ENCODE data around the gene SLC44A1. TPM values are rescaled to one million over a fixed set of nuclear protein-coding genes. Genes with fewer than 3 reads are reported as not detected.
A peak's percentile ranks its signal among the peaks of the same experiment; 100 is the strongest.

The SLC44A1 gene
- total and polyA plus RNA-seq, 2 of the 13 experiments (the other 11 are each of a cell fraction or from before 2014, with no cell fraction given), result 21.4 to 40.8 TPM

- TF ChIP-seq ZNF800 (CRISPR knock-in tag; IDR thresholded peaks at IDR 0.05) (0 out of 2 replicates have a peak, but pooled peaks have one; percentile 54), KMT2B (CRISPR knock-in tag; IDR thresholded peaks at IDR 0.05) (0 out of 2 replicates have a peak, but pooled peaks have one; percentile 9), ZNF83 (CRISPR knock-in tag; IDR thresholded peaks at IDR 0.05; ENCODE audit: borderline replicate concordance) (no peak), ZMYM4 (CRISPR knock-in tag; IDR thresholded peaks at IDR 0.05) (peak; percentile 80), FOXA3 (CRISPR knock-in tag; IDR thresholded peaks at IDR 0.05) (peak; percentile 38; the same call in 1 of the 2 replicates), SRSF4 (IDR thresholded peaks at IDR 0.05; ENCODE audit: low read depth, low read length, poor library complexity, severe bottlenecking) (no peak), ZSCAN31 (CRISPR knock-in tag; IDR thresholded peaks at IDR 0.05; ENCODE audit: low read depth) (peak; percentile 50; the same call in 1 of the 2 replicates), ZNF335 (CRISPR knock-in tag; IDR thresholded peaks at IDR 0.05) (no peak), RFXANK (CRISPR knock-in tag; IDR thresholded peaks at IDR 0.05) (0 out of 2 replicates have a peak, but pooled peaks have one; percentile 36), HIVEP1 (CRISPR knock-in tag; IDR thresholded peaks at IDR 0.05) (0 out of 2 replicates have a peak, but pooled peaks have one; percentile 22), ZBTB38 (CRISPR knock-in tag; IDR thresholded peaks at IDR 0.05) (peak; percentile 47), ZNF562 (CRISPR knock-in tag; IDR thresholded peaks at IDR 0.05; ENCODE audit: borderline replicate concordance) (no peak), PCBP1 (IDR thresholded peaks at IDR 0.05; ENCODE audit: borderline replicate concordance, low read depth, low read length) (no peak), NPAS2 (CRISPR knock-in tag; IDR thresholded peaks at IDR 0.05; ENCODE audit: borderline replicate concordance) (no peak), FOXJ3 (CRISPR knock-in tag; IDR thresholded peaks at IDR 0.05; ENCODE audit: borderline replicate concordance) (no peak), GFI1 (CRISPR knock-in tag; IDR thresholded peaks at IDR 0.05; ENCODE audit: borderline replicate concordance) (no peak), FOXO1 (CRISPR knock-in tag; IDR thresholded peaks at IDR 0.05) (peak; percentile 19; the same call in 1 of the 2 replicates), ZNF615 (CRISPR knock-in tag; IDR thresholded peaks at IDR 0.05; ENCODE audit: borderline replicate concordance) (no peak)
- TF ChIP-seq, protein P1, sequence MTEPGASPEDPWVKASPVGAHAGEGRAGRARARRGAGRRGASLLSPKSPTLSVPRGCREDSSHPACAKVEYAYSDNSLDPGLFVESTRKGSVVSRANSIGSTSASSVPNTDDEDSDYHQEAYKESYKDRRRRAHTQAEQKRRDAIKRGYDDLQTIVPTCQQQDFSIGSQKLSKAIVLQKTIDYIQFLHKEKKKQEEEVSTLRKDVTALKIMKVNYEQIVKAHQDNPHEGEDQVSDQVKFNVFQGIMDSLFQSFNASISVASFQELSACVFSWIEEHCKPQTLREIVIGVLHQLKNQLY (CRISPR knock-in tag; IDR thresholded peaks at IDR 0.05), result peak; percentile 78
- TF ChIP-seq, protein P2, sequence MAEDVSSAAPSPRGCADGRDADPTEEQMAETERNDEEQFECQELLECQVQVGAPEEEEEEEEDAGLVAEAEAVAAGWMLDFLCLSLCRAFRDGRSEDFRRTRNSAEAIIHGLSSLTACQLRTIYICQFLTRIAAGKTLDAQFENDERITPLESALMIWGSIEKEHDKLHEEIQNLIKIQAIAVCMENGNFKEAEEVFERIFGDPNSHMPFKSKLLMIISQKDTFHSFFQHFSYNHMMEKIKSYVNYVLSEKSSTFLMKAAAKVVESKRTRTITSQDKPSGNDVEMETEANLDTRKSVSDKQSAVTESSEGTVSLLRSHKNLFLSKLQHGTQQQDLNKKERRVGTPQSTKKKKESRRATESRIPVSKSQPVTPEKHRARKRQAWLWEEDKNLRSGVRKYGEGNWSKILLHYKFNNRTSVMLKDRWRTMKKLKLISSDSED (CRISPR knock-in tag; IDR thresholded peaks at IDR 0.05), result no peak
- TF ChIP-seq, protein P3, sequence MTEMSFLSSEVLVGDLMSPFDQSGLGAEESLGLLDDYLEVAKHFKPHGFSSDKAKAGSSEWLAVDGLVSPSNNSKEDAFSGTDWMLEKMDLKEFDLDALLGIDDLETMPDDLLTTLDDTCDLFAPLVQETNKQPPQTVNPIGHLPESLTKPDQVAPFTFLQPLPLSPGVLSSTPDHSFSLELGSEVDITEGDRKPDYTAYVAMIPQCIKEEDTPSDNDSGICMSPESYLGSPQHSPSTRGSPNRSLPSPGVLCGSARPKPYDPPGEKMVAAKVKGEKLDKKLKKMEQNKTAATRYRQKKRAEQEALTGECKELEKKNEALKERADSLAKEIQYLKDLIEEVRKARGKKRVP (CRISPR knock-in tag; IDR thresholded peaks at IDR 0.05), result no peak
- TF ChIP-seq, protein P4, sequence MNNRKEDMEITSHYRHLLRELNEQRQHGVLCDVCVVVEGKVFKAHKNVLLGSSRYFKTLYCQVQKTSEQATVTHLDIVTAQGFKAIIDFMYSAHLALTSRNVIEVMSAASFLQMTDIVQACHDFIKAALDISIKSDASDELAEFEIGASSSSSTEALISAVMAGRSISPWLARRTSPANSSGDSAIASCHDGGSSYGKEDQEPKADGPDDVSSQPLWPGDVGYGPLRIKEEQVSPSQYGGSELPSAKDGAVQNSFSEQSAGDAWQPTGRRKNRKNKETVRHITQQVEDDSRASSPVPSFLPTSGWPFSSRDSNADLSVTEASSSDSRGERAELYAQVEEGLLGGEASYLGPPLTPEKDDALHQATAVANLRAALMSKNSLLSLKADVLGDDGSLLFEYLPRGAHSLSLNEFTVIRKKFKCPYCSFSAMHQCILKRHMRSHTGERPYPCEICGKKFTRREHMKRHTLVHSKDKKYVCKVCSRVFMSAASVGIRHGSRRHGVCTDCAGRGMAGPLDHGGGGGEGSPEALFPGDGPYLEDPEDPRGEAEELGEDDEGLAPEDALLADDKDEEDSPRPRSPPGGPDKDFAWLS (CRISPR knock-in tag; IDR thresholded peaks at IDR 0.05; ENCODE audit: borderline replicate concordance), result no peak
Measured at GRCh38 chr9:105447814-105448812, 203.7 kb downstream of the SLC44A1 start, which contains the start of gene FSD1L (continued).
